NB4 (cell line): ENCODE results near the gene BMP7.

Source experiments
- DNase-seq: peaks from one replicate; pipeline ENCODE4 v3.0.0; 2010; ENCODE audit warnings: low read depth
- H3K4me3 ChIP-seq: one replicate; pipeline ENCODE4 v1.5.1; 2011; ENCODE audit warnings: mild to moderate bottlenecking, low read depth, low read length, moderate library complexity
- CTCF ChIP-seq: IDR thresholded peaks from one replicate; pipeline ENCODE4 v1.5.1; 2012; ENCODE audit warnings: low read depth, low read length
- MAX ChIP-seq: IDR thresholded peaks from 2 replicates; pipeline ENCODE4 v1.6.1; 2011; ENCODE audit warnings: low read depth, low read length
- MYC ChIP-seq: IDR thresholded peaks from 2 replicates; pipeline ENCODE4 v1.6.1; 2011; ENCODE audit warnings: low read depth, low read length
- POLR2A ChIP-seq: IDR thresholded peaks from 2 replicates; pipeline ENCODE4 v1.6.1; 2011; ENCODE audit warnings: mild to moderate bottlenecking; ENCODE audit not compliant: insufficient read length; ENCODE audit errors: extremely low read depth

Gene BMP7

GRCh38 chr20:57122536-57123489 lies 143.6 kb downstream of the BMP7 start:
- no peak overlapping the region for H3K4me3 ChIP-seq

GRCh38 chr20:57118964-57119363 lies 147.5 kb downstream of the BMP7 start:
- no peak for DNase-seq
- no peak for TF ChIP-seq MAX
- no peak for TF ChIP-seq MYC
- TF ChIP-seq POLR2A = no peak
- no peak for TF ChIP-seq CTCF
- H3K4me3 ChIP-seq = no peak overlapping the region

More at GRCh38 chr20:57122536-57123489, 143.6 kb downstream of the BMP7 start:
- DNase-seq = no peak
- TF ChIP-seq CTCF (no peak), POLR2A (no peak), MYC (no peak), MAX (no peak)
